Endothelial cell of umbilical vein (primary cell): ENCODE data around the gene LCN9. TPM values are rescaled to one million over a fixed set of nuclear protein-coding genes. Genes with fewer than 3 reads are reported as not detected.

ENCODE experiments used
- BruUV-seq: library from RNA; stranded (reverse); fragments of 400-500 nt; replicated peaks from 2 replicates; lab custom pipeline; 2021; lab: Mats Ljungman, UMichigan
- CTCF ChIA-PET: fragments of 300-600, 350-600 bp; sonication (Branson Sonifier 250); formaldehyde crosslinking; loops from one replicate; lab custom pipeline; 2021; ENCODE audit warnings: antibody characterized with exemption, inconsistent platforms; lab: Charles Lee
- POLR2A ChIA-PET: fragments of 300-600, 350-600 bp; sonication (Branson Sonifier 250); formaldehyde crosslinking; loops from one replicate; lab custom pipeline; 2021; ENCODE audit warnings: antibody characterized with exemption, inconsistent platforms; lab: Charles Lee
- DNase-seq: peaks from one replicate; pipeline ENCODE4 v3.0.0-alpha.2; 2011; ENCODE audit warnings: low read depth, low spot score
- FAIRE-seq: peaks from 2 replicates; lab custom pipeline; 2011; peaks lifted over from hg19 to GRCh38; lab: Jason Lieb, UNC
- H2AFZ ChIP-seq: 2 replicates; pipeline ENCODE4 v1.6.0; 2012; ENCODE audit warnings: low read depth, low read length, control low read depth, inconsistent platforms
- H3K27ac ChIP-seq: 2 replicates; pipeline ENCODE4 v1.5.1; 2011; ENCODE audit warnings: low read depth, mild to moderate bottlenecking, control low read depth, low read length, moderate library complexity; ENCODE audit not compliant: insufficient read depth
- H3K27me3 ChIP-seq, 2 experiments: 2 replicates each; pipeline versions ENCODE4 v1.6.0 to v1.6.1; 2011; ENCODE audit warnings: low read length in 2 of 2, mixed read lengths in 1 of 2; ENCODE audit not compliant: control insufficient read depth in 2 of 2, insufficient read depth in 2 of 2
- H3K36me3 ChIP-seq, 2 experiments: 2 replicates in 1 of 2; 3 replicates in 1 of 2; pipeline ENCODE4 v1.5.1; 2011; ENCODE audit warnings: low read length in 2 of 2, mild to moderate bottlenecking in 1 of 2, moderate library complexity in 1 of 2; ENCODE audit not compliant: control insufficient read depth in 2 of 2, insufficient read depth in 2 of 2; ENCODE audit errors: extremely low read depth in 1 of 2
- H3K4me1 ChIP-seq: 3 replicates; pipeline ENCODE4 v1.5.1; 2011; ENCODE audit warnings: mild to moderate bottlenecking, low read length; ENCODE audit not compliant: control insufficient read depth, insufficient read depth; ENCODE audit errors: extremely low read depth
- H3K4me2 ChIP-seq: 2 replicates; pipeline ENCODE4 v1.6.1; 2011; ENCODE audit warnings: low read length, control low read depth, mixed read lengths; ENCODE audit not compliant: insufficient read depth
- H3K4me3 ChIP-seq, 3 experiments: fragments of 200-600 bp in 1 of 3; sonication (generic), shearing (Covaris generic) in 1 of 3; replicated peaks in 1 of 3; 2 replicates each; pipeline ENCODE4 v1.5.1; 2011 to 2016; ENCODE audit warnings: control low read depth in 3 of 3, low read length in 3 of 3, mild to moderate bottlenecking in 2 of 3, inconsistent platforms in 1 of 3, low read depth in 1 of 3, moderate library complexity in 1 of 3; ENCODE audit not compliant: insufficient read depth in 1 of 3
- H3K79me2 ChIP-seq: 2 replicates; pipeline ENCODE4 v1.6.0; 2012; ENCODE audit warnings: low read length, inconsistent platforms; ENCODE audit not compliant: control insufficient read depth, insufficient read depth
- H3K9ac ChIP-seq: replicated peaks from 2 replicates; pipeline ENCODE3; 2011; ENCODE audit warnings: low read length, control low read depth; ENCODE audit not compliant: insufficient read depth; ENCODE audit errors: extremely low read depth
- H3K9me1 ChIP-seq: replicated peaks from 3 replicates; pipeline ENCODE4 v1.6.0; 2011; ENCODE audit warnings: mild to moderate bottlenecking, low read length; ENCODE audit not compliant: control insufficient read depth, insufficient read depth; ENCODE audit errors: extremely low read depth
- H3K9me3 ChIP-seq: replicated peaks from 2 replicates; pipeline ENCODE4 v1.5.1; 2012; ENCODE audit warnings: low read length, inconsistent platforms; ENCODE audit not compliant: control insufficient read depth, insufficient read depth
- H4K20me1 ChIP-seq: replicated peaks from 2 replicates; pipeline ENCODE3; 2011; ENCODE audit warnings: mild to moderate bottlenecking, low read length; ENCODE audit not compliant: control insufficient read depth, insufficient read depth; ENCODE audit errors: extremely low read depth
- EZH2 ChIP-seq: IDR thresholded peaks from 2 replicates; pipeline ENCODE4 v1.6.1; 2012; ENCODE audit warnings: borderline replicate concordance, low read depth, mild to moderate bottlenecking, moderate library complexity, low read length, inconsistent platforms; ENCODE audit not compliant: severe bottlenecking
- FOS ChIP-seq: IDR thresholded peaks from 2 replicates; pipeline ENCODE4 v1.6.1; 2011; ENCODE audit warnings: mild to moderate bottlenecking, low read length, moderate library complexity, borderline replicate concordance; ENCODE audit not compliant: insufficient read depth
- GATA2 ChIP-seq: IDR thresholded peaks from 2 replicates; pipeline ENCODE4 v1.7.0; 2011; ENCODE audit warnings: low read depth, mild to moderate bottlenecking, moderate library complexity, mixed read lengths, low read length; ENCODE audit not compliant: insufficient read length, insufficient read depth
- JUN ChIP-seq: IDR thresholded peaks from 2 replicates; pipeline ENCODE4 v1.6.1; 2011; ENCODE audit warnings: borderline replicate concordance, low read depth; ENCODE audit not compliant: insufficient read length, insufficient read depth
- MYC ChIP-seq: IDR thresholded peaks from one replicate; pipeline ENCODE4 v1.6.1; 2011; ENCODE audit warnings: mild to moderate bottlenecking, low read depth, low read length
- POLR2A ChIP-seq: IDR thresholded peaks from 2 replicates; pipeline ENCODE4 v1.6.1; 2012; ENCODE audit warnings: low read depth, mild to moderate bottlenecking, control low read depth, low read length
- POLR2AphosphoS5 ChIP-seq: IDR thresholded peaks from 2 replicates; pipeline ENCODE4 v1.6.1; 2012; ENCODE audit warnings: low read depth, mild to moderate bottlenecking, control low read depth, low read length, moderate library complexity; ENCODE audit not compliant: insufficient read depth
- dilution Hi-C: fragments of 300-500 bp; cut with MboI; formaldehyde crosslinking; loops from one replicate; pipeline ENCODE4 v1.15.0; 2019; ENCODE audit warnings: low sequenced_read_pairs; ENCODE audit not compliant: extremely low pct_ligation_motif_present
- intact Hi-C: fragments of 100-400 bp; cut with micrococcal nuclease; formaldehyde crosslinking; loops from one replicate; pipeline ENCODE4 v1.10.0; 2022
- polyA plus RNA-seq, 4 experiments: library from polyadenylated mRNA; depleted of rRNA in 3 of 4; stranded (reverse) in 3 of 4; unstranded in 1 of 4; fragments of >200 nt; gene quantifications; 2 replicates each; pipeline versions ENCODE4 v1.2.1 to v1.2.3, GENCODE V29; 2011 to 2012; ENCODE audit warnings: missing spikeins in 1 of 4
- total RNA-seq: library from RNA; stranded (reverse); gene quantifications from 2 replicates; pipeline ENCODE4 v1.2.3, GENCODE V29; 2021
- TF ChIP-seq, protein P1 (sequence below), 2 donors: IDR thresholded peaks; 1 replicate in 1 of 2; 2 replicates in 1 of 2; pipeline ENCODE4 v1.5.1; 2011; ENCODE audit warnings: low read length in 2 of 2, mild to moderate bottlenecking in 2 of 2, moderate library complexity in 2 of 2, control low read depth in 1 of 2, inconsistent platforms in 1 of 2, low read depth in 1 of 2; ENCODE audit not compliant: insufficient read depth in 1 of 2; ENCODE audit errors: extremely low read depth in 1 of 2
- TF ChIP-seq, protein P2 (sequence below): IDR thresholded peaks from 2 replicates; pipeline ENCODE4 v1.6.1; 2011; ENCODE audit not compliant: insufficient read depth, insufficient read length

The LCN9 gene
- total and polyA plus RNA-seq, 2 donors (not counting 3 experiments of a cell fraction or from before 2014, with no cell fraction given): not detected

- POLR2A ChIA-PET: no interaction called here
- Histone ChIP-seq H3K4me1 (no peaks in the 10 kb centered on the region), H3K27me3 (no peaks in the 10 kb centered on the region), H3K9me1 (no peaks in the 10 kb centered on the region), H3K36me3 (no peaks in the 10 kb centered on the region), H3K9ac (no peak overlapping the region), H3K9me3 (no peaks in the 10 kb centered on the region), H3K79me2 (no peaks in the 10 kb centered on the region), H4K20me1 (no peaks in the 10 kb centered on the region), H3K4me3 (no peak overlapping the region), H2AFZ (no peak overlapping the region), H3K4me2 (no peak overlapping the region), H3K27ac (no peak overlapping the region)
- BruUV-seq: no TSS peak
- FAIRE-seq (no peak), DNase-seq (no peak)
- no peak for TF ChIP-seq FOS
- no peak for TF ChIP-seq EZH2
- TF ChIP-seq, protein P1, sequence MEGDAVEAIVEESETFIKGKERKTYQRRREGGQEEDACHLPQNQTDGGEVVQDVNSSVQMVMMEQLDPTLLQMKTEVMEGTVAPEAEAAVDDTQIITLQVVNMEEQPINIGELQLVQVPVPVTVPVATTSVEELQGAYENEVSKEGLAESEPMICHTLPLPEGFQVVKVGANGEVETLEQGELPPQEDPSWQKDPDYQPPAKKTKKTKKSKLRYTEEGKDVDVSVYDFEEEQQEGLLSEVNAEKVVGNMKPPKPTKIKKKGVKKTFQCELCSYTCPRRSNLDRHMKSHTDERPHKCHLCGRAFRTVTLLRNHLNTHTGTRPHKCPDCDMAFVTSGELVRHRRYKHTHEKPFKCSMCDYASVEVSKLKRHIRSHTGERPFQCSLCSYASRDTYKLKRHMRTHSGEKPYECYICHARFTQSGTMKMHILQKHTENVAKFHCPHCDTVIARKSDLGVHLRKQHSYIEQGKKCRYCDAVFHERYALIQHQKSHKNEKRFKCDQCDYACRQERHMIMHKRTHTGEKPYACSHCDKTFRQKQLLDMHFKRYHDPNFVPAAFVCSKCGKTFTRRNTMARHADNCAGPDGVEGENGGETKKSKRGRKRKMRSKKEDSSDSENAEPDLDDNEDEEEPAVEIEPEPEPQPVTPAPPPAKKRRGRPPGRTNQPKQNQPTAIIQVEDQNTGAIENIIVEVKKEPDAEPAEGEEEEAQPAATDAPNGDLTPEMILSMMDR (IDR thresholded peaks at IDR 0.05; ENCODE audit: extremely low read depth in 1 of 2, insufficient read depth in 1 of 2, low read depth in 1 of 2, low read length in 2 of 2): no peak
- TF ChIP-seq POLR2A: no peak
- TF ChIP-seq, protein P2, sequence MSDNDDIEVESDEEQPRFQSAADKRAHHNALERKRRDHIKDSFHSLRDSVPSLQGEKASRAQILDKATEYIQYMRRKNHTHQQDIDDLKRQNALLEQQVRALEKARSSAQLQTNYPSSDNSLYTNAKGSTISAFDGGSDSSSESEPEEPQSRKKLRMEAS: no peak
- no peak for TF ChIP-seq GATA2
- no peak for TF ChIP-seq MYC
- TF ChIP-seq POLR2AphosphoS5: no peak
- TF ChIP-seq JUN: no peak
- dilution Hi-C loops: no loop called here
- CTCF ChIA-PET: no interaction called here
- intact Hi-C loops: no loop called here
These were observed 748 bp downstream of the LCN9 start for GRCh38 chr9:135663857-135664256.
